GM19238 (cell line): Measurements from ENCODE around the gene VPS35L.

Source experiments
- DNase-seq: peaks from one replicate; pipeline ENCODE4 v3.0.0; 2011; ENCODE audit warnings: low spot score; ENCODE audit not compliant: insufficient read length

The VPS35L gene

GRCh38 chr16:19555186-19555937 lies at the start of gene VPS35L:
Gene VPS35L (plus strand): TSS chr16:19555703. CDS start chr16:19555730, 27 bp downstream.
- peak; percentile 80 for DNase-seq

- no peak for DNase-seq
Measured at GRCh38 chr16:19506965-19507364, 48.5 kb upstream of the VPS35L start.

GRCh38 chr16:19507867-19508266 lies 47.6 kb upstream of the VPS35L start:
- DNase-seq = no peak

- no peak for DNase-seq
Measured at GRCh38 chr16:19512297-19512696, 43.2 kb upstream of the VPS35L start.

- DNase-seq = no peak
Measured at GRCh38 chr16:19513377-19514053, 42.0 kb upstream of the VPS35L start.

- no peak for DNase-seq
Measured at GRCh38 chr16:19515757-19516156, 39.7 kb upstream of the VPS35L start.

GRCh38 chr16:19517424-19518089 lies 37.9 kb upstream of the VPS35L start:
- DNase-seq = no peak

GRCh38 chr16:19518388-19518787 lies 37.1 kb upstream of the VPS35L start:
- no peak for DNase-seq

GRCh38 chr16:19520861-19521331 lies 34.6 kb upstream of the VPS35L start:
- no peak for DNase-seq

GRCh38 chr16:19521471-19522396 lies 33.8 kb upstream of the VPS35L start, which contains the start of gene GDE1:
Gene GDE1 (minus strand): TSS chr16:19522098. CDS start chr16:19521964, 134 bp downstream.
- peak; percentile 78 for DNase-seq

- DNase-seq = no peak
Measured at GRCh38 chr16:19522397-19522732, 33.1 kb upstream of the VPS35L start.

GRCh38 chr16:19522760-19523159 lies 32.7 kb upstream of the VPS35L start:
- no peak for DNase-seq

GRCh38 chr16:19523184-19523558 lies 32.3 kb upstream of the VPS35L start:
- DNase-seq = no peak

GRCh38 chr16:19523559-19524355 lies 31.7 kb upstream of the VPS35L start, which contains the start of gene CCP110:
Gene CCP110 (plus strand): TSS chr16:19523942. CDS start chr16:19527882, 3,940 bp downstream.
- peak; percentile 83 for DNase-seq

- no peak for DNase-seq
Measured at GRCh38 chr16:19524356-19524615, 31.2 kb upstream of the VPS35L start.

- no peak for DNase-seq
Measured at GRCh38 chr16:19524616-19525384, 30.7 kb upstream of the VPS35L start.

- no peak for DNase-seq
Measured at GRCh38 chr16:19525385-19525723, 30.1 kb upstream of the VPS35L start.

GRCh38 chr16:19527161-19527560 lies 28.3 kb upstream of the VPS35L start:
- DNase-seq = no peak

GRCh38 chr16:19528666-19529065 lies 26.8 kb upstream of the VPS35L start:
- DNase-seq = no peak

GRCh38 chr16:19532601-19533000 lies 22.9 kb upstream of the VPS35L start:
- DNase-seq = no peak
